Peyer's patch (tissue), 4 donors: ENCODE data around the gene PRPH. TPM values are rescaled to one million over a fixed set of nuclear protein-coding genes. Genes with fewer than 3 reads are reported as not detected.
A peak's percentile ranks its signal among the peaks of the same experiment; 100 is the strongest.

Source experiments
- DNase-seq, 3 donors: peaks; one replicate each; pipeline ENCODE4 v3.0.0-alpha.2; 2017 to 2019
- H3K27ac ChIP-seq, 4 donors: fragments of 200-600 bp; sonication (generic); one replicate each; pipeline ENCODE4 v1.5.1; 2016 to 2019
- H3K27me3 ChIP-seq, 2 donors: fragments of 200-600 bp; sonication (generic); one replicate each; pipeline ENCODE4 v1.5.1; 2019
- H3K36me3 ChIP-seq, 3 donors: fragments of 200-600 bp; sonication (generic); one replicate each; pipeline ENCODE4 v1.5.1; 2016 to 2019
- H3K4me1 ChIP-seq, 4 donors: fragments of 200-600 bp; sonication (generic); one replicate each; pipeline ENCODE4 v1.5.1; 2016 to 2019
- H3K4me3 ChIP-seq, 4 donors: fragments of 200-600 bp; sonication (generic); 1 replicate in 3 of 4; 2 replicates in 1 of 4; pipeline ENCODE4 v1.5.1; 2016 to 2019; ENCODE audit warnings: mild to moderate bottlenecking in 1 of 4
- H3K9me3 ChIP-seq, 4 donors: fragments of 200-600 bp; sonication (generic); one replicate each; pipeline ENCODE4 v1.5.1; 2016 to 2019; ENCODE audit warnings: mild to moderate bottlenecking in 1 of 4
- CTCF ChIP-seq, 6 experiments: fragments of 450-650 bp in 4 of 6; fragments of 200-600 bp in 2 of 6; sonication (generic) in 1 of 6; IDR thresholded peaks; one replicate each; pipeline ENCODE4 v1.5.1; 2017 to 2019; ENCODE audit warnings: antibody characterized with exemption in 6 of 6, mild to moderate bottlenecking in 3 of 6, moderate library complexity in 1 of 6
- POLR2A ChIP-seq, 2 donors: fragments of 450-650 bp; IDR thresholded peaks; one replicate each; pipeline ENCODE4 v1.5.1; 2017; ENCODE audit warnings: antibody characterized with exemption in 2 of 2, mild to moderate bottlenecking in 2 of 2, moderate library complexity in 2 of 2
- total RNA-seq, 4 donors: library from RNA; depleted of rRNA; stranded (reverse); fragments of >200 nt; gene quantifications; one replicate each; pipeline ENCODE4 v1.1.0, GENCODE V29; 2016

The PRPH gene
- total RNA-seq, 4 donors from 2014 or later = 6.4 to 8.8 (median 6.5) TPM; not detected in 1

- Histone ChIP-seq H3K4me3 (no peak overlapping the region), H3K9me3 (no peaks in the 10 kb centered on the region), H3K4me1 (peaks cover 0 to 14% (median 0%) of the 10 kb centered on the region in 4 donors), H3K27ac (no peak overlapping the region), H3K27me3 (peaks cover 0 to 3% of the 10 kb centered on the region in 2 donors), H3K36me3 (no peaks in the 10 kb centered on the region)
- no peak for DNase-seq
- TF ChIP-seq POLR2A (IDR thresholded peaks at IDR 0.05) (no peak), CTCF (IDR thresholded peaks at IDR 0.05) (no peak)
These were observed 33.9 kb downstream of the PRPH start for GRCh38 chr12:49328816-49329215.

- H3K27me3 ChIP-seq = peaks cover 0 to 10% of the 10 kb centered on the region in 2 donors
- H3K4me3 ChIP-seq = no peak overlapping the region
- H3K36me3 ChIP-seq = no peaks in the 10 kb centered on the region
- no peak overlapping the region for H3K27ac ChIP-seq
- no peaks in the 10 kb centered on the region for H3K9me3 ChIP-seq
- peaks cover 0 to 11% (median 0%) of the 10 kb centered on the region in 4 donors for H3K4me1 ChIP-seq
- DNase-seq = no peak
- TF ChIP-seq CTCF (IDR thresholded peaks at IDR 0.05) (no peak), POLR2A (IDR thresholded peaks at IDR 0.05) (no peak)
These were observed 35.2 kb downstream of the PRPH start for GRCh38 chr12:49330032-49330619.

GRCh38 chr12:49330631-49331379 lies 35.9 kb downstream of the PRPH start:
- TF ChIP-seq POLR2A (IDR thresholded peaks at IDR 0.05) = no peak
- no peak for TF ChIP-seq CTCF (IDR thresholded peaks at IDR 0.05)
- Histone ChIP-seq H3K27me3 (peaks cover 0 to 17% of the 10 kb centered on the region in 2 donors), H3K4me1 (peaks cover 0 to 11% (median 0%) of the 10 kb centered on the region in 4 donors), H3K4me3 (no peak overlapping the region), H3K9me3 (no peaks in the 10 kb centered on the region), H3K27ac (no peak overlapping the region), H3K36me3 (no peaks in the 10 kb centered on the region)
- DNase-seq = no peak

- Histone ChIP-seq H3K36me3 (no peaks in the 10 kb centered on the region), H3K9me3 (no peaks in the 10 kb centered on the region), H3K4me1 (peaks cover 0 to 17% (median 2%) of the 10 kb centered on the region in 4 donors), H3K27ac (no peak overlapping the region), H3K4me3 (no peak overlapping the region), H3K27me3 (peaks cover 3 to 25% of the 10 kb centered on the region in 2 donors)
- TF ChIP-seq CTCF (IDR thresholded peaks at IDR 0.05) = peak in 5 of 6 experiments; percentile 18 to 86 (median 75)
- TF ChIP-seq POLR2A (IDR thresholded peaks at IDR 0.05) = no peak
- DNase-seq = peak in 2 of 3 donors; percentile 71 to 77
These were observed 36.7 kb downstream of the PRPH start for GRCh38 chr12:49331380-49332222.

GRCh38 chr12:49332441-49332861 lies 37.5 kb downstream of the PRPH start:
- H3K4me3 ChIP-seq = no peak overlapping the region
- no peaks in the 10 kb centered on the region for H3K36me3 ChIP-seq
- DNase-seq = no peak
- TF ChIP-seq POLR2A (IDR thresholded peaks at IDR 0.05) (no peak), CTCF (IDR thresholded peaks at IDR 0.05) (no peak)
- peaks cover 0 to 25% (median 10%) of the 10 kb centered on the region in 4 donors for H3K4me1 ChIP-seq
- no peaks in the 10 kb centered on the region for H3K9me3 ChIP-seq
- peaks cover 5 to 29% of the 10 kb centered on the region in 2 donors for H3K27me3 ChIP-seq
- no peak overlapping the region for H3K27ac ChIP-seq
